ENCODE results near the gene CYP46A1.
A peak's percentile ranks its signal among the peaks of the same experiment; 100 is the strongest.

Gene CYP46A1

DNA sequence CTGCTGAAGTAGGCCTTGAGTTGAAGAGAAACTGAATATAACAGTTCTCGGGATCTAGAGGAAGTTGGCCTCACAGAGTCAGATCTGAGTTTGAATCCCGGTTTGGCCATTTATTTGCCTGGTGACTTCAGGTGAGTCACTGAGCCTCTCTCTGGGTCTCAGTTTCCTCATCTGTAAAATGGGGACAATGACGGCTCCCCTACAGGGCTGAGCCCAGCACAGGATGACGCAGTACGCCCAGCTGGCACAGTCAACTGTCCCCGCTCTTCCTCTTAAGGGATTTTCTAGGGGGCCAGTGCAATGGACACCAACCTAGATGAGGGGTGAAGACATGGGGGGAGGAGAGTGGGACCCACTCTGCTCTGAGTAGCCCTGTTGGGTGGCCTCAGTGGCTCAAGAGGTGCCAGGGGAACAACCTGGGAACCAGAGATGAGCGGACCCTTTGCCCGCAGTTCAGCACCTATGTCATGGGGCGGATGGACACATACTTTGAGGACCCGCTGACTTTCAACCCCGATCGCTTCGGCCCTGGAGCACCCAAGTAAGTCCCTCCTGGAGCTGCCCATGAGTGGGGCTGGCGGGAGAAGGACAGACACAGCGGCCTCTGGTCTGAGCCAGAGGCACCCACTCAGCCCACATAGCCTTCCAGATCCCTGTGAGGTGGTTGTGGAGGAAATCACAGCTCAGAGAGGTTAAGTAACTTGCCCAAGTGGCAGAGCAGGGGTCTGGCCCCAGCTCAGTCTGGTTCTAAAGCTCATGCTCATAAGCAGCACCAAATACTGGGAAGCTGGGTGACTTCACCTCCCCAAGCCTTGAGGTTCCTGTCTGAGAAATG lies 41.1 kb downstream of the CYP46A1 start:
- no peaks in the 10 kb centered on the region for H3K36me3 ChIP-seq (ENCODE audit: low read depth)
- no peaks in the 10 kb centered on the region for H3K27me3 ChIP-seq (ENCODE audit: insufficient read depth, poor library complexity, severe bottlenecking)
- ATAC-seq (ENCODE audit: low read depth) (no peak), DNase-seq (ENCODE audit: low spot score) (no peak)
- no peaks in the 10 kb centered on the region for H3K9me3 ChIP-seq (ENCODE audit: severe bottlenecking)
- H3K4me3 ChIP-seq (ENCODE audit: severe bottlenecking): no peak overlapping the region
- no peak overlapping the region for H3K27ac ChIP-seq (ENCODE audit: poor library complexity, severe bottlenecking)
- TF ChIP-seq, protein P1, sequence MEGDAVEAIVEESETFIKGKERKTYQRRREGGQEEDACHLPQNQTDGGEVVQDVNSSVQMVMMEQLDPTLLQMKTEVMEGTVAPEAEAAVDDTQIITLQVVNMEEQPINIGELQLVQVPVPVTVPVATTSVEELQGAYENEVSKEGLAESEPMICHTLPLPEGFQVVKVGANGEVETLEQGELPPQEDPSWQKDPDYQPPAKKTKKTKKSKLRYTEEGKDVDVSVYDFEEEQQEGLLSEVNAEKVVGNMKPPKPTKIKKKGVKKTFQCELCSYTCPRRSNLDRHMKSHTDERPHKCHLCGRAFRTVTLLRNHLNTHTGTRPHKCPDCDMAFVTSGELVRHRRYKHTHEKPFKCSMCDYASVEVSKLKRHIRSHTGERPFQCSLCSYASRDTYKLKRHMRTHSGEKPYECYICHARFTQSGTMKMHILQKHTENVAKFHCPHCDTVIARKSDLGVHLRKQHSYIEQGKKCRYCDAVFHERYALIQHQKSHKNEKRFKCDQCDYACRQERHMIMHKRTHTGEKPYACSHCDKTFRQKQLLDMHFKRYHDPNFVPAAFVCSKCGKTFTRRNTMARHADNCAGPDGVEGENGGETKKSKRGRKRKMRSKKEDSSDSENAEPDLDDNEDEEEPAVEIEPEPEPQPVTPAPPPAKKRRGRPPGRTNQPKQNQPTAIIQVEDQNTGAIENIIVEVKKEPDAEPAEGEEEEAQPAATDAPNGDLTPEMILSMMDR (IDR thresholded peaks at IDR 0.05; ENCODE audit: poor library complexity, severe bottlenecking): no peak
- H3K4me1 ChIP-seq (ENCODE audit: insufficient read depth, poor library complexity, severe bottlenecking): no peaks in the 10 kb centered on the region

DNA sequence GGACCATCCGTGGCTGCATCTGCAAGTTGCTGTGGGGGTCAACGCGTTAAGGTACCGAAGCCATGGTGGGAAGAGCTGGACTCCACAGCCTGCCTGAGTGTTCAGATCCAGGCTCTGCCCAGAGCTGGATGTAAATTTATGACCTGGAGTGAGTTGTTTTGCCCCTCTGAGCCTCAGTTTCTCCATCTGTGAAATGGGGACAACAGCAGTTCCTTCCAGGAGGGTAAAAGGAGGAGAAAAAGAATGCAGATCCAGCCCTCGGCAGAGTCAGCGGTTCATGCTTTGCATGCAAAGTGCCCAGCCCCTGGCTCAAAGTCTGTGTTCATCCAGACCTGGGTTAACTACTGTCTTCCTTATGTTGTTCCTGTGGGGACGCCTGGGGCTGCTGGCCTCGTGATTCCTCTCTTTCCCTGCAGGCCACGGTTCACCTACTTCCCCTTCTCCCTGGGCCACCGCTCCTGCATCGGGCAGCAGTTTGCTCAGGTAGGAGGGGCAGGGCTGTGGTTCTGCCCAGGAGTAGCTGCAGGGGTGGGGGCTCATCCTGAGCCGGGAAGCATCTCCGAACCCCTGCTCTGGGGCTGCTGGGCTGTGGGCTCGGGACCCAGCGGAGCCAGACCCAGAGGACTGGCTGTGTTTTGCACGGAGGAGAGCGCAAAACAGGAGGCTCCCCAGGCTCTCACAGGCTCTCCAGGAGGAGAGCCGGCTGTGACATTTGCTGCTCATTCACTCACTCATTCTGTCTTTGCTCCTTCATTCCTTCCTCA lies 41.9 kb downstream of the CYP46A1 start:
- TF ChIP-seq, protein P1 (IDR thresholded peaks at IDR 0.05; ENCODE audit: poor library complexity, severe bottlenecking): no peak
- H3K4me3 ChIP-seq (ENCODE audit: severe bottlenecking): no peak overlapping the region
- H3K27me3 ChIP-seq (ENCODE audit: insufficient read depth, poor library complexity, severe bottlenecking): no peaks in the 10 kb centered on the region
- H3K9me3 ChIP-seq (ENCODE audit: severe bottlenecking): no peaks in the 10 kb centered on the region
- ATAC-seq (ENCODE audit: low read depth) (no peak), DNase-seq (ENCODE audit: low spot score) (peak; percentile 66)
- no peak overlapping the region for H3K27ac ChIP-seq (ENCODE audit: poor library complexity, severe bottlenecking)
- H3K4me1 ChIP-seq (ENCODE audit: insufficient read depth, poor library complexity, severe bottlenecking): no peaks in the 10 kb centered on the region
- H3K36me3 ChIP-seq (ENCODE audit: low read depth): no peaks in the 10 kb centered on the region

DNA sequence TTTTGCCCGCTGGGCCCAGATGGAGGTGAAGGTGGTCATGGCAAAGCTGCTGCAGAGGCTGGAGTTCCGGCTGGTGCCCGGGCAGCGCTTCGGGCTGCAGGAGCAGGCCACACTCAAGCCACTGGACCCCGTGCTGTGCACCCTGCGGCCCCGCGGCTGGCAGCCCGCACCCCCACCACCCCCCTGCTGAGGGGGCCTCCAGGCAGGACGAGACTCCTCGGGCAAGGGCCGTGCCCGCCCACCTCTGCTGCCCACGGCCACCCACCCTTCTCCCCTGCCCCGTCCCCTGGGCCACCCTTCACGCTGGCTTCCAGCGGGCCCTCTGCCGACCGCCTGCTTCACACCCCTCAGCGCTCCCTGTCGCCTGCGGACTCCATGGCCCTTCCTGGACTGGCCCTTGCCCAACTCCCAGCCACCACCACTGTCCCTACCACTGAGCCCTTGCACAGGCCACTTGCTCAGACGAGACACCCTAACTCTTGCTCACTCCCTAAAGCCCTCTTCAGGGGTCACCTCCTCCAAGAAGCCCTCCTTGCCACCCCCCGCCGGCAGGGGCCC lies 42.5 kb downstream of the CYP46A1 start:
- peak; percentile 46 for DNase-seq (ENCODE audit: low spot score)
- TF ChIP-seq, protein P1 (IDR thresholded peaks at IDR 0.05; ENCODE audit: poor library complexity, severe bottlenecking): no peak
- Histone ChIP-seq H3K27ac (ENCODE audit: poor library complexity, severe bottlenecking) (no peak overlapping the region), H3K9me3 (ENCODE audit: severe bottlenecking) (no peaks in the 10 kb centered on the region), H3K36me3 (ENCODE audit: low read depth) (no peaks in the 10 kb centered on the region), H3K4me1 (ENCODE audit: insufficient read depth, poor library complexity, severe bottlenecking) (no peaks in the 10 kb centered on the region), H3K4me3 (ENCODE audit: severe bottlenecking) (no peak overlapping the region), H3K27me3 (ENCODE audit: insufficient read depth, poor library complexity, severe bottlenecking) (no peaks in the 10 kb centered on the region)
- ATAC-seq (ENCODE audit: low read depth): no peak

DNA sequence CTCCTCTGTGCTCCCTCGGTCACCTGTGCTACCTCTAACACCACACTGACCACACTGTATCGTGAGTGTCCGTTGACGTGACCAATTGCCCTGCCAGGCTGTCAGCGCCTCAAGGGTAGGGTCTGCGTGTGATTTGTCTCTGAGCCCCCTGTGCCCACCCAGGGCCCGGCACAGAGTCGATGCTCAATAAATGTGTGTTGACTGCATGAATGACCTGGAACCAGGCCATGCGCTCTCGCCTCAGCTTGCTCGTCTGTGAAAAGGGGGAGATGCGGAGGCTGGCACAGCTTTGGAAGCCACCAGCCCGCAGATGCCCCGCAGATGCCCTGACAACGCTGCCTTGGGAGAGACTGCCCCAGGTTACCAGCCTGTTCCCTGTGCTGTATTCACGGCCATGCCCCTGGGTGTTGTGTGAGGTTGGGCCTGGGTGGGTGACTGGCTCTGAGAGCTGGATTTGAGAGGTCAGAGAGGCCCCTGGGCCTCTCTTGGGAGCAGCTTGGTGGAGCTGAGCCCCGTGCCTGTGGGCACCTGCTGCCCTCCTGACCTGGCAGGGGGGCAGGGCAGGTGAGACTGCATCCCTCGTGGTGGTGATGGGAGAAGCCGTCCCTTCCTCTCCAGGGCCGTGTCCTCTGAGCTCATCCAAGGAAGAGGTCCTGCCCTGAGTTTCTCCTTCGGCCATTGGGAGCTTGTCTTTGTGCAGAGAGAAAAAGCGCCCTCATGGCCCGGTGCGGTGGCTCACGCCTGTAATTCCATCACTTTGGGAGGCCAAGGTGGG lies 43.2 kb downstream of the CYP46A1 start:
- Histone ChIP-seq H3K27ac (ENCODE audit: poor library complexity, severe bottlenecking) (no peak overlapping the region), H3K4me1 (ENCODE audit: insufficient read depth, poor library complexity, severe bottlenecking) (no peaks in the 10 kb centered on the region), H3K27me3 (ENCODE audit: insufficient read depth, poor library complexity, severe bottlenecking) (no peaks in the 10 kb centered on the region), H3K9me3 (ENCODE audit: severe bottlenecking) (no peaks in the 10 kb centered on the region), H3K4me3 (ENCODE audit: severe bottlenecking) (no peak overlapping the region), H3K36me3 (ENCODE audit: low read depth) (no peaks in the 10 kb centered on the region)
- DNase-seq (ENCODE audit: low spot score) (peak; percentile 61), ATAC-seq (ENCODE audit: low read depth) (no peak)
- TF ChIP-seq, protein P1 (IDR thresholded peaks at IDR 0.05; ENCODE audit: poor library complexity, severe bottlenecking): no peak
